ENCODE measurements around the gene RAPGEF1. TPM values are rescaled to one million over a fixed set of nuclear protein-coding genes. Genes with fewer than 3 reads are reported as not detected.

Gene RAPGEF1
- total and polyA plus RNA-seq, 3 donors from 2014 or later: 36.1 to 56.9 (median 55.8) TPM

DNA sequence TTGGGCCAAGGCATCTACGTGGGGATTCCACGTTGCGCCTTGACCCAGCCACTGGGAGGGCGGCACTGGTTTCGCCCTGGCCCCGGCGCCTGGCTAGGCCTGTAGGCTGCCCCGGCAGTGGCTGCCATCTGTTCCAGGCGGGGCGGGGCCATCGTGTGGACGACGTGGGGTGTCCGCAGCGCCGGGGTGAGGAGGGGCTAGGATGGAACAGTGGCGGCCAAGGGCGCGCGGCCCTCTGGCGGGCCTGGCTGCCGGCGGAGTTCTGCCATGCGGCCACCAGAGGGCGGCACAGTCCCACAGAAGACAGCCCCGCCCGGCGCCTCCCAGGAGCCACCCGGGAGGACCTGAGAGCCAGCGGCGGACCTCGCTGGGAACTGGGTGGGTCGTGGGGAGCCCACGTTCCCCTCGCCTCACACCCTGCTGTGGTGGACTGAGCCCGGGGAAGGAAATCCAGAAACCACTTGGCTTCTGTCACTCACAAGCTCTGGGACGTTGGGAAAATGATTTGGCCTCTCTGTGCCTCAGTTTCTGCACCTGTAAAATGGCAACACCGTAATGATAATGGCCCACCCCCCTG, 22.6 kb upstream of the RAPGEF1 start:
- H3K9me3 ChIP-seq: no peaks in the 10 kb centered on the region
- intact Hi-C loops (cut with DNase I; ENCODE audit: low total_unique reads): no loop called here
- no peak overlapping the region for H3K27ac ChIP-seq
- H3K27me3 ChIP-seq: no peaks in the 10 kb centered on the region
- no peaks in the 10 kb centered on the region for H3K4me1 ChIP-seq
- no peaks in the 10 kb centered on the region for H3K36me3 ChIP-seq (ENCODE audit: low read depth, missing control alignments)
- peak; percentile 88 for DNase-seq
- 6 to 8% methylated on average over 13 to 35 of the region's 38 CpGs for WGBS, 2 donors
- TF ChIP-seq, protein P1, sequence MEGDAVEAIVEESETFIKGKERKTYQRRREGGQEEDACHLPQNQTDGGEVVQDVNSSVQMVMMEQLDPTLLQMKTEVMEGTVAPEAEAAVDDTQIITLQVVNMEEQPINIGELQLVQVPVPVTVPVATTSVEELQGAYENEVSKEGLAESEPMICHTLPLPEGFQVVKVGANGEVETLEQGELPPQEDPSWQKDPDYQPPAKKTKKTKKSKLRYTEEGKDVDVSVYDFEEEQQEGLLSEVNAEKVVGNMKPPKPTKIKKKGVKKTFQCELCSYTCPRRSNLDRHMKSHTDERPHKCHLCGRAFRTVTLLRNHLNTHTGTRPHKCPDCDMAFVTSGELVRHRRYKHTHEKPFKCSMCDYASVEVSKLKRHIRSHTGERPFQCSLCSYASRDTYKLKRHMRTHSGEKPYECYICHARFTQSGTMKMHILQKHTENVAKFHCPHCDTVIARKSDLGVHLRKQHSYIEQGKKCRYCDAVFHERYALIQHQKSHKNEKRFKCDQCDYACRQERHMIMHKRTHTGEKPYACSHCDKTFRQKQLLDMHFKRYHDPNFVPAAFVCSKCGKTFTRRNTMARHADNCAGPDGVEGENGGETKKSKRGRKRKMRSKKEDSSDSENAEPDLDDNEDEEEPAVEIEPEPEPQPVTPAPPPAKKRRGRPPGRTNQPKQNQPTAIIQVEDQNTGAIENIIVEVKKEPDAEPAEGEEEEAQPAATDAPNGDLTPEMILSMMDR (IDR thresholded peaks at IDR 0.05): peak; percentile 91 to 96 (median 94)
- TF ChIP-seq POLR2A (IDR thresholded peaks at IDR 0.05): no peak
- no peak overlapping the region for H3K4me3 ChIP-seq

DNA sequence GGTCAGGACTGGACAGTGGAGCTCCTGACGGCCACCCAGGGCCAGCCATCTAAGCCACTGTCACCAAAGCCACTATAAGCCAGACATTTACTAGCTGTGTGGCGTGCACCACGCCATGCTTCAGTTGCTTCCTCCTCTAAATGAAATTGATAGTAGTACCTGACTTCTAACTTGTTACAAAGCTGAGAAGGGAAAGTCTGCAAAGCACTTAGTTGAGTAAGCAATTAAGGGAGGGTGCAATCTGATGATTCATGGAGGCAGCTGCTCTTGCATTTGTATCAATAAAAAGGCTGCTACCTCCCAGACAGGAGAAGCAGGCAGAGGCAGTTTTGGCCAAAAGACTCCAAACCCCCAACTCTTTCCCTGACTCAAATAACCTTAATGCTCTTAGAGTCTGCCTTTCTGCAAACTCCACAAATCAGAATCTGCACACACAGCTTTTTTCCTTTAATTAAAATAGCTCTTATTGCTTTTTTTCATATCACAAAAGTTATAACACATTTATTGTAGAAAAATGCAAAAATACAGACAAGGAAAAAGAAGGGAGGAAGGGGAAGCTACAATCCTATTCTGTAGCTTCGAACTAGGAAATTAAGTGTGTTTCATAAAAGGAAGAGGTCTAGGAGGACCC, 19.3 kb upstream of the RAPGEF1 start:
- H3K4me3 ChIP-seq: no peak overlapping the region
- no peaks in the 10 kb centered on the region for H3K36me3 ChIP-seq (ENCODE audit: low read depth, missing control alignments)
- intact Hi-C loops (cut with DNase I; ENCODE audit: low total_unique reads): no loop called here
- H3K9me3 ChIP-seq: no peaks in the 10 kb centered on the region
- TF ChIP-seq, protein P1 (IDR thresholded peaks at IDR 0.05): no peak
- no peak for TF ChIP-seq POLR2A (IDR thresholded peaks at IDR 0.05)
- H3K27me3 ChIP-seq: no peaks in the 10 kb centered on the region
- no peak overlapping the region for H3K27ac ChIP-seq
- DNase-seq: no peak
- 62 to 65% methylated on average over 4 of the region's 4 CpGs for WGBS, 2 donors
- H3K4me1 ChIP-seq: peaks cover 2% of the 10 kb centered on the region

DNA sequence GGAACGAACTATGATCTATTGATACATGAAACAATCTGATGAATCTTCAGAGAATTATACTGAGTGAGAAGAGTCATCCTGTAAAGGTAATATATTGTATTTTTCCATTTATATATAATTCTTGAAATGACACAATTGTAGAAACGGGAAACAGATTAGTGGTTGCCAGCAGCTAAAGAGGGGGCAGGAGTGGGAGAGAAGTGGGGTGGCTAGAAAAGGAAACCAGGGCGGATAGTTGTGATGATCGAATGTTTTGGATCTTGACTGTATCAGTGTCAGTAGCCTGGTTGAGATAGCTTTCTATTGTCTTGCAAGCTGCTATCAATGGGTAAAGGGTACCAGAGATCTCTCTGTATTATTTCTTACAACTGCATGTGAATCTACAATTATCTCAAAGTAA, 17.7 kb upstream of the RAPGEF1 start:
- no peaks in the 10 kb centered on the region for H3K27me3 ChIP-seq
- H3K4me3 ChIP-seq: no peak overlapping the region
- intact Hi-C loops (cut with DNase I; ENCODE audit: low total_unique reads): no loop called here
- no peak for DNase-seq
- peaks cover 2% of the 10 kb centered on the region for H3K4me1 ChIP-seq
- WGBS, 2 donors: 66 to 70% methylated on average over 4 of the region's 4 CpGs
- no peaks in the 10 kb centered on the region for H3K9me3 ChIP-seq
- H3K36me3 ChIP-seq (ENCODE audit: low read depth, missing control alignments): no peaks in the 10 kb centered on the region
- no peak overlapping the region for H3K27ac ChIP-seq
- no peak for TF ChIP-seq POLR2A (IDR thresholded peaks at IDR 0.05)
- TF ChIP-seq, protein P1 (IDR thresholded peaks at IDR 0.05): no peak

- no peak for TF ChIP-seq POLR2A (IDR thresholded peaks at IDR 0.05)
- TF ChIP-seq, protein P1 (IDR thresholded peaks at IDR 0.05): peak; percentile 30 to 69 (median 66)
- no peak overlapping the region for H3K27ac ChIP-seq
- H3K4me3 ChIP-seq: no peak overlapping the region
- no peaks in the 10 kb centered on the region for H3K9me3 ChIP-seq
- WGBS, 2 donors: 26 to 34% methylated on average over 13 of the region's 13 CpGs
- no peaks in the 10 kb centered on the region for H3K36me3 ChIP-seq (ENCODE audit: low read depth, missing control alignments)
- no peaks in the 10 kb centered on the region for H3K27me3 ChIP-seq
- H3K4me1 ChIP-seq: peaks cover 2% of the 10 kb centered on the region
- peak; percentile 93 for DNase-seq
- intact Hi-C loops (cut with DNase I; ENCODE audit: low total_unique reads): no loop called here
Observed at GRCh38 chr9:131755541-131756198, 15.8 kb upstream of the RAPGEF1 start.

Data from testis (tissue), 3 donors.